H1 (cell line): ENCODE results near the gene UTS2R. TPM values are rescaled to one million over a fixed set of nuclear protein-coding genes. Genes with fewer than 3 reads are reported as not detected.

ENCODE experiments used
- ATF3 ChIP-seq: IDR thresholded peaks from 2 replicates; pipeline ENCODE4 v1.6.1; 2011; ENCODE audit warnings: low read depth, mild to moderate bottlenecking, low read length; ENCODE audit not compliant: insufficient read depth
- BACH1 ChIP-seq: IDR thresholded peaks from 2 replicates; pipeline ENCODE4 v1.6.1; 2012; ENCODE audit warnings: low read length, improper control_type of control experiment
- EZH2 ChIP-seq: fragments of 200-600 bp; sonication (generic); IDR thresholded peaks from 2 replicates; pipeline ENCODE4 v1.7.1; 2012; ENCODE audit warnings: low read depth, mild to moderate bottlenecking, moderate library complexity, low read length, inconsistent platforms; ENCODE audit not compliant: severe bottlenecking
- JUND ChIP-seq: IDR thresholded peaks from 2 replicates; pipeline ENCODE4 v1.6.1; 2011; ENCODE audit warnings: mild to moderate bottlenecking, improper control_type of control experiment, low read length
- MAFK ChIP-seq: IDR thresholded peaks from 2 replicates; pipeline ENCODE4 v1.6.1; 2012; ENCODE audit warnings: low read depth, mild to moderate bottlenecking, improper control_type of control experiment, low read length
- NRF1 ChIP-seq: IDR thresholded peaks from 2 replicates; pipeline ENCODE4 v1.6.1; 2011; ENCODE audit warnings: mild to moderate bottlenecking, low read depth, low read length, improper control_type of control experiment
- POLR2AphosphoS5 ChIP-seq: IDR thresholded peaks from 2 replicates; pipeline ENCODE4 v1.6.1; 2011; ENCODE audit warnings: low read depth, low read length
- POU5F1 ChIP-seq: IDR thresholded peaks from 2 replicates; pipeline ENCODE4 v1.6.1; 2011; ENCODE audit warnings: low read depth, mild to moderate bottlenecking, low read length, moderate library complexity
- ZNF274 ChIP-seq: IDR thresholded peaks from 2 replicates; pipeline ENCODE4 v1.7.0; 2012; ENCODE audit warnings: low read length, borderline replicate concordance; ENCODE audit errors: extremely low read depth
- polyA plus RNA-seq, 7 experiments: library from polyadenylated mRNA; depleted of rRNA in 3 of 7; stranded (reverse) in 5 of 7; unstranded in 2 of 7; fragments of >200 nt in 5 of 7; fragments of 200-250 nt in 2 of 7; gene quantifications; 1 replicate in 5 of 7; 2 replicates in 1 of 7; 4 replicates in 1 of 7; pipeline versions ENCODE4 v1.2.1 to v1.2.3, GENCODE V29; 2011 to 2013; ENCODE audit warnings: missing spikeins in 2 of 7, mixed read lengths in 2 of 7
- total RNA-seq: library from RNA; stranded (reverse); fragmentation: NEBNext Ultra II Directional; extraction: Animal tissue kit (Norgen Biotek cat#: 25700); gene quantifications from 2 replicates; pipeline ENCODE4 v1.2.1, GENCODE V29; 2021

The UTS2R gene
- total and polyA plus RNA-seq, 2 of the 8 experiments (the other 6 are each of a cell fraction or from before 2014, with no cell fraction given) = 0.27 TPM; not detected in 1

DNA sequence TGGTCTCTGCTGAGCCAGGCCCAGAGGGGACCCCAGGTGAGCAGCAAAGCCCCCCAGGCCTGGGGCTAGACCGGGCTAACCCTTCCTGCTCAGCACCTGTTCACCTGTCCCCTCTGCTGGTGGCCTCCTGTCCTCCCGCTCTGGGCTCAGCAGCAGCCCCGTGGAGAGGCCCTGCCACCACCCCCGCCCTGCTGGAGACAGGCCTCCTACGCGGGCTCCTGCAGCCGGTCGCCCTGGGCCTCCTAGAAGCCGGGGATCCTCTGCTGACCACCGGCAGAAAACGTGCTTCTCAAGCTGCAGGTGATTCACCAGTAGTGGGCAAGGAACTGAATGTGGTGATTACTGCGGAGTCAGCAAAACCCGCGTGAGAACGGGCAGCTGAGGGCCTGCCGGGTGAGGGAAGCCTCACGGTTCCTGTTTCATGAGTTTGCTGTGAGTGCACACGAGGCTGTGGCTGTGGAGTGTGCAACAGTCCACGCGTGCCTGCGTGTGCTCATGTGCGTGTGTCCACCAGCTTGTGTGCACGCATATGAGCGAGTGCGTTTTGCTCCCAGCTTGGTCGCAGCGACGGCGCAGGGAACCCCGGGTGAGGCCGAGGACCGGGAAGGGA is 38.8 kb upstream of the UTS2R start (continued):
- TF ChIP-seq ATF3 (no peak), JUND (no peak), EZH2 (peak; percentile 69), MAFK (peak; percentile 94), BACH1 (0 out of 2 replicates have a peak, but pooled peaks have one; percentile 18), NRF1 (no peak), ZNF274 (no peak), POLR2AphosphoS5 (no peak), POU5F1 (no peak)
